H1 (cell line): ENCODE measurements around the gene NAV2. TPM values are rescaled to one million over a fixed set of nuclear protein-coding genes. Genes with fewer than 3 reads are reported as not detected.

ENCODE experiments used
- CTCF ChIA-PET: fragments of 300-600 bp; sonication (Branson Sonifier 250); formaldehyde crosslinking; loops from one replicate; lab custom pipeline; 2021; ENCODE audit not compliant: partially characterized antibody; lab: Charles Lee
- POLR2A ChIA-PET: fragments of 300-600 bp; sonication (Branson Sonifier 250); formaldehyde crosslinking; loops from one replicate; lab custom pipeline; 2021; ENCODE audit warnings: inconsistent platforms; ENCODE audit not compliant: partially characterized antibody; lab: Charles Lee
- DNase-seq, 2 experiments: peaks; one replicate each; pipeline versions ENCODE4 v3.0.0 to v3.0.0-alpha.2; 2010 to 2022; ENCODE audit warnings: low spot score in 2 of 2, low read depth in 1 of 2, mixed read lengths in 1 of 2
- FAIRE-seq: peaks from 2 replicates; lab custom pipeline; 2011; peaks lifted over from hg19 to GRCh38; lab: Jason Lieb, UNC
- H2AFZ ChIP-seq: 2 replicates; pipeline ENCODE4 v1.8.1; 2012; ENCODE audit warnings: low read length, inconsistent platforms
- H2AK5ac ChIP-seq: 2 replicates; pipeline ENCODE4 v1.6.1; 2013; ENCODE audit warnings: low read depth, low read length
- H2BK120ac ChIP-seq: replicated peaks from 2 replicates; pipeline ENCODE3; 2013; ENCODE audit warnings: low read depth, low read length, inconsistent platforms
- H2BK12ac ChIP-seq: 2 replicates; pipeline ENCODE4 v1.6.1; 2013; ENCODE audit warnings: low read depth, low read length
- H2BK15ac ChIP-seq: 2 replicates; pipeline ENCODE4 v1.6.1; 2013; ENCODE audit warnings: low read length
- H2BK20ac ChIP-seq: 2 replicates; pipeline ENCODE4 v1.6.1; 2013; ENCODE audit warnings: low read length
- H2BK5ac ChIP-seq: 2 replicates; pipeline ENCODE4 v1.6.1; 2013; ENCODE audit warnings: low read depth, low read length
- H3K14ac ChIP-seq: 2 replicates; pipeline ENCODE4 v1.6.1; 2013; ENCODE audit warnings: inconsistent platforms; ENCODE audit not compliant: insufficient read length
- H3K18ac ChIP-seq: 2 replicates; pipeline ENCODE4 v1.6.1; 2013; ENCODE audit warnings: low read length; ENCODE audit errors: extremely low read depth
- H3K23ac ChIP-seq: 2 replicates; pipeline ENCODE4 v1.6.1; 2013; ENCODE audit warnings: inconsistent platforms; ENCODE audit not compliant: insufficient read length
- H3K23me2 ChIP-seq: 2 replicates; pipeline ENCODE4 v1.6.1; 2013; ENCODE audit warnings: low read depth, low read length
- H3K27ac ChIP-seq: 2 replicates; pipeline ENCODE4 v1.6.1; 2011; ENCODE audit warnings: low read depth, low read length, inconsistent platforms
- H3K27me3 ChIP-seq, 4 experiments: replicated peaks in 1 of 4; 1 replicate in 1 of 4; 2 replicates in 3 of 4; pipeline versions ENCODE4 v1.6.1 to v1.8.1; 2011 to 2013; ENCODE audit warnings: low read length in 3 of 4, mild to moderate bottlenecking in 3 of 4, inconsistent platforms in 2 of 4, mixed read lengths in 2 of 4, moderate library complexity in 1 of 4; ENCODE audit not compliant: control insufficient read depth in 3 of 4, insufficient read depth in 3 of 4; ENCODE audit errors: extremely low read depth in 1 of 4
- H3K36me3 ChIP-seq, 4 experiments: 2 replicates each; pipeline versions ENCODE4 v1.6.1 to v1.8.1; 2011 to 2013; ENCODE audit warnings: mild to moderate bottlenecking in 4 of 4, low read length in 3 of 4, moderate library complexity in 2 of 4, control low read depth in 1 of 4, inconsistent platforms in 1 of 4; ENCODE audit not compliant: insufficient read depth in 4 of 4, control insufficient read depth in 2 of 4
- H3K4ac ChIP-seq: replicated peaks from 2 replicates; pipeline ENCODE3; 2013; ENCODE audit warnings: low read length, low read depth, mixed read lengths, inconsistent platforms; ENCODE audit not compliant: insufficient read length
- H3K4me1 ChIP-seq, 4 experiments: replicated peaks in 1 of 4; 1 replicate in 1 of 4; 2 replicates in 3 of 4; pipeline versions ENCODE4 v1.6.1 to v1.8.1; 2011 to 2013; ENCODE audit warnings: low read length in 3 of 4, inconsistent platforms in 2 of 4, mixed read lengths in 1 of 4; ENCODE audit not compliant: insufficient read depth in 4 of 4, control insufficient read depth in 3 of 4
- H3K4me2 ChIP-seq, 2 experiments: 2 replicates each; pipeline versions ENCODE4 v1.6.1 to v1.8.1; 2011 to 2013; ENCODE audit warnings: low read depth in 2 of 2, low read length in 2 of 2, control low read depth in 1 of 2, inconsistent platforms in 1 of 2, mild to moderate bottlenecking in 1 of 2; ENCODE audit not compliant: insufficient read depth in 1 of 2
- H3K4me3 ChIP-seq, 4 experiments: fragments of 200-600, 300-600 bp in 1 of 4; sonication (generic), shearing (Covaris generic), sonication (Bioruptor Twin) in 1 of 4; 2 replicates each; pipeline versions ENCODE4 v1.5.1 to v1.8.1; 2011 to 2016; ENCODE audit warnings: low read length in 4 of 4, low read depth in 3 of 4, control low read depth in 2 of 4, inconsistent platforms in 2 of 4, mild to moderate bottlenecking in 2 of 4, mixed read lengths in 1 of 4, moderate library complexity in 1 of 4; ENCODE audit not compliant: insufficient read depth in 2 of 4; ENCODE audit errors: extremely low read depth in 1 of 4
- H3K56ac ChIP-seq: replicated peaks from 2 replicates; pipeline ENCODE3; 2013; ENCODE audit warnings: low read depth, mild to moderate bottlenecking, mixed read lengths, low read length, inconsistent platforms; ENCODE audit not compliant: insufficient read length
- H3K79me1 ChIP-seq: 2 replicates; pipeline ENCODE4 v1.6.1; 2013; ENCODE audit warnings: low read depth, low read length, control low read depth
- H3K79me2 ChIP-seq, 2 experiments: 2 replicates each; pipeline versions ENCODE4 v1.6.1 to v1.8.1; 2012 to 2013; ENCODE audit warnings: low read length in 2 of 2, mild to moderate bottlenecking in 2 of 2, inconsistent platforms in 1 of 2; ENCODE audit not compliant: insufficient read depth in 2 of 2, control insufficient read depth in 1 of 2
- H3K9ac ChIP-seq, 4 experiments: replicated peaks in 1 of 4; 1 replicate in 1 of 4; 2 replicates in 3 of 4; pipeline versions ENCODE4 v1.6.1 to v1.8.1; 2011 to 2013; ENCODE audit warnings: low read depth in 3 of 4, low read length in 3 of 4, control low read depth in 2 of 4, mild to moderate bottlenecking in 2 of 4, moderate library complexity in 2 of 4, inconsistent platforms in 1 of 4; ENCODE audit errors: extremely low read depth in 1 of 4
- H3K9me3 ChIP-seq, 2 experiments: 2 replicates each; pipeline versions ENCODE4 v1.6.1 to v1.8.1; 2012 to 2013; ENCODE audit warnings: mild to moderate bottlenecking in 2 of 2, moderate library complexity in 2 of 2, control low read depth in 1 of 2, inconsistent platforms in 1 of 2, low read depth in 1 of 2, low read length in 1 of 2, mixed read lengths in 1 of 2; ENCODE audit not compliant: insufficient read depth in 2 of 2
- H4K20me1 ChIP-seq, 2 experiments: replicated peaks in 1 of 2; 2 replicates each; pipeline versions ENCODE3 to v1.8.1; 2011 to 2013; ENCODE audit warnings: inconsistent platforms in 2 of 2, low read length in 2 of 2, mild to moderate bottlenecking in 1 of 2; ENCODE audit not compliant: insufficient read depth in 2 of 2, control insufficient read depth in 1 of 2
- H4K5ac ChIP-seq: 2 replicates; pipeline ENCODE4 v1.6.1; 2013; ENCODE audit warnings: low read length, low read depth, mixed read lengths, inconsistent platforms; ENCODE audit not compliant: insufficient read length
- H4K8ac ChIP-seq: 2 replicates; pipeline ENCODE4 v1.8.0; 2013; ENCODE audit warnings: mild to moderate bottlenecking, moderate library complexity, low read length, inconsistent platforms; ENCODE audit not compliant: insufficient read depth; ENCODE audit errors: extremely low read depth
- H4K91ac ChIP-seq: replicated peaks from 2 replicates; pipeline ENCODE3; 2013; ENCODE audit warnings: low read length, mixed read lengths, inconsistent platforms; ENCODE audit not compliant: insufficient read length
- SRF ChIP-seq: IDR thresholded peaks from 2 replicates; pipeline ENCODE4 v1.6.1; 2011; ENCODE audit warnings: mild to moderate bottlenecking, low read depth, low read length, moderate library complexity
- ZNF274 ChIP-seq: IDR thresholded peaks from 2 replicates; pipeline ENCODE4 v1.7.0; 2012; ENCODE audit warnings: low read length, borderline replicate concordance; ENCODE audit errors: extremely low read depth
- WGBS, 2 experiments: shearing (Covaris generic) in 1 of 2; methylation state at CpG; one replicate each; pipeline versions ENCODE4 v1.1.6 to v1.1.7; 2013 to 2015; ENCODE audit warnings: low lambda C conversion rate in 2 of 2, mixed read lengths in 2 of 2, inconsistent platforms in 1 of 2, low coverage in 1 of 2, missing lambda C conversion rate in 1 of 2; ENCODE audit not compliant: insufficient replicate concordance in 2 of 2, insufficient coverage in 1 of 2, insufficient read length in 1 of 2; ENCODE audit errors: extremely low coverage in 1 of 2, missing lambda C conversion rate in 1 of 2; 5-methylcytosine and 5-hydroxymethylcytosine counted together
- polyA plus RNA-seq, 7 experiments: library from polyadenylated mRNA; depleted of rRNA in 3 of 7; stranded (reverse) in 5 of 7; unstranded in 2 of 7; fragments of >200 nt in 5 of 7; fragments of 200-250 nt in 2 of 7; gene quantifications; 1 replicate in 5 of 7; 2 replicates in 1 of 7; 4 replicates in 1 of 7; pipeline versions ENCODE4 v1.2.1 to v1.2.3, GENCODE V29; 2011 to 2013; ENCODE audit warnings: missing spikeins in 2 of 7, mixed read lengths in 2 of 7
- total RNA-seq: library from RNA; stranded (reverse); fragmentation: NEBNext Ultra II Directional; extraction: Animal tissue kit (Norgen Biotek cat#: 25700); gene quantifications from 2 replicates; pipeline ENCODE4 v1.2.1, GENCODE V29; 2021

NAV2 gene
- total and polyA plus RNA-seq, 2 of the 8 experiments (the other 6 are each of a cell fraction or from before 2014, with no cell fraction given): 35.6 to 73.6 TPM

DNA sequence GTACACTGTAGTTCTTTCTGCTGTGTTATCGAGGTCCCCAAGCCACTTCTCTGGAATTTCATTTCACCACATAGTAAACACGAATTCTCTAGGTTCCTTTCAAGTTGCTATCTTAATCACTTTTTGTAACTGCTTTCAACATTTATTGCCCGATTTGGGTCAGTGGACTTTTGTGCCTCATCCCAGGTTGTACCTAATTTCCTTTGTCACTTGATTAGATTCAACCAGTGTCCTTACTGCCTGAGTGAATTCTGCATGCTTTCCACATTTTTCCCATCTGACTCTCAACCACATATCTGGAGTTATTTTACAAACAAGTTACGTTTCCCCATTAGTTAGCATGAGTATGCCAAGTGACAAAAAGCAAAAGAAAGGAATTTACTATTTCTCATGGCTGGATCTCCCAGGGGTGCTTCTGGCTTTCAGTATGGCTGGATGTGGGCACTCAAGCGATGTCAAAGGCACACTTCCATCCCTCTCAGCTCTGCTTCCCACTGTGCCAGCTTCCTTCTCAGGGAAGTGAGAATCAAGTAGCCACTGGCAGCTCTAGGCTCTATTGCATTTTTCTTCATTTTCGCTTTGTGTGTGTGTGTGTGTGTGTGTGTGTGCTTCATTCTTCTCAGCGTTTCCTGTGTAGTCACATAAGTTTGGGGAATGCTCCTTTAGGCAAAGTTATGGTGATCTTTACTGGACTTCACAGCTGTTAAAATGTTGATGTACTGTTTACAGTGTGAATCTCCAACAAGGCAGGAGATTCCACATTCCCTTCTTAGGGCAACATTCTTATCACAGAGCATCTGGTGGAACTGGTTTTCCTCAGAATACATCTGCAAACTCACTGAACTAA lies 318.7 kb downstream of the NAV2 start:
- Histone ChIP-seq H3K56ac (no peak overlapping the region), H3K4ac (no peak overlapping the region), H4K91ac (no peak overlapping the region), H3K4me1 (peaks cover 14 to 48% (median 34%) of the 10 kb centered on the region in 4 experiments), H3K79me1 (peaks cover 10% of the 10 kb centered on the region; the same call in 1 of the 2 replicates), H3K9ac (no peak overlapping the region), H2AK5ac (no peak overlapping the region; the same call in 1 of the 2 replicates), H3K79me2 (peaks cover 7 to 67% of the 10 kb centered on the region in 2 experiments; a peak in 3 of 4 replicates), H2AFZ (no peak overlapping the region), H2BK12ac (peak overlapping the region; percentile 60), H3K14ac (no peak overlapping the region), H3K4me3 (no peak overlapping the region; a peak in 1 of 8 replicates), H3K23ac (no peak overlapping the region), H2BK120ac (no peak overlapping the region), H2BK20ac (no peak overlapping the region), H3K9me3 (no peaks in the 10 kb centered on the region), H2BK5ac (peak overlapping the region; percentile 68; the same call in 1 of the 2 replicates), H3K4me2 (peak overlapping the region; percentile 38 to 50; a peak in 3 of 4 replicates), H3K27me3 (no peaks in the 10 kb centered on the region), H4K5ac (no peak overlapping the region), H4K20me1 (peaks cover 7 to 16% of the 10 kb centered on the region in 2 experiments), H3K23me2 (no peaks in the 10 kb centered on the region), H3K36me3 (peaks cover 0 to 8% (median 3%) of the 10 kb centered on the region in 4 experiments; a peak in 3 of 8 replicates), H2BK15ac (no peak overlapping the region), H3K27ac (no peak overlapping the region), H4K8ac (no peak overlapping the region), H3K18ac (no peak overlapping the region)
- ChIA-PET POLR2A (interaction anchor here (1.2 kb wide), 2 partner anchors 10 to 31 kb away, joined by 3 to 4 read pairs; no protein-coding TSS in a partner anchor), CTCF (interaction anchor here (0.6 to 2.6 kb wide), 9 partner anchors 9 to 141 kb away, joined by 3 to 7 read pairs (median 3); no protein-coding TSS in a partner anchor)
- no peak for DNase-seq
- no peak for FAIRE-seq
- WGBS, 2 experiments: 36% methylated on average over 7 of the region's 7 CpGs; no CpG with 5 or more reads in 1 of the 2 experiments
- TF ChIP-seq ZNF274: no peak
- TF ChIP-seq SRF: peak; percentile 47; the same call in 1 of the 2 replicates
